HEK293 (cell line): ENCODE results near the gene KCNK7.

Experiments
- CTCF ChIA-PET: fragments of 350-600 bp; formaldehyde crosslinking; extraction: SDS; loops from one replicate; lab custom pipeline; 2021; ENCODE audit warnings: antibody characterized with exemption; lab: Yijun Ruan, JAX
- POLR2A ChIA-PET: fragments of 300-600 bp; formaldehyde crosslinking; extraction: SDS; loops from one replicate; lab custom pipeline; 2020; ENCODE audit warnings: antibody characterized with exemption, inconsistent platforms; lab: Yijun Ruan, JAX
- H3K27ac ChIP-seq: fragments of 200-500 bp; sonication (Bioruptor generic); 2 replicates; pipeline ENCODE4 v1.5.1; 2014; ENCODE audit warnings: low read depth, low read length, control low read depth, inconsistent platforms; ENCODE audit errors: extremely low read depth
- H3K36me3 ChIP-seq, 2 experiments: fragments of 200-500 bp in 1 of 2; sonication (Bioruptor generic) in 1 of 2; 1 replicate in 1 of 2; 2 replicates in 1 of 2; pipeline ENCODE4 v1.5.1; 2014 to 2017; ENCODE audit warnings: inconsistent platforms in 2 of 2, low read length in 2 of 2; ENCODE audit not compliant: control insufficient read depth in 2 of 2, insufficient read depth in 1 of 2
- H3K4me1 ChIP-seq: fragments of 200-500 bp; sonication (Bioruptor generic); 2 replicates; pipeline ENCODE4 v1.5.1; 2014; ENCODE audit warnings: mild to moderate bottlenecking, low read length, inconsistent platforms; ENCODE audit not compliant: control insufficient read depth, insufficient read depth
- H3K4me3 ChIP-seq: 2 replicates; pipeline ENCODE4 v1.5.1; 2011; ENCODE audit warnings: low read depth, mild to moderate bottlenecking, control low read depth, low read length, moderate library complexity
- H3K9me3 ChIP-seq: fragments of 200-500 bp; sonication (Bioruptor generic); 2 replicates; pipeline ENCODE4 v1.5.1; 2014; ENCODE audit warnings: low read depth, low read length, inconsistent platforms; ENCODE audit not compliant: control insufficient read depth, insufficient read depth
- PRDM6 ChIP-seq: fragments of 450-650 bp; formaldehyde crosslinking; IDR thresholded peaks from 2 replicates; pipeline ENCODE4 v1.5.1; 2017; ENCODE audit warnings: missing biosample characterization, missing genetic modification characterization
- ZBTB17 ChIP-seq: fragments of 450-650 bp; formaldehyde crosslinking; IDR thresholded peaks from 2 replicates; pipeline ENCODE4 v1.5.1; 2016; ENCODE audit warnings: missing biosample characterization, missing genetic modification characterization
- ZBTB20 ChIP-seq: fragments of 450-650 bp; formaldehyde crosslinking; IDR thresholded peaks from 2 replicates; pipeline ENCODE4 v1.5.1; 2016; ENCODE audit warnings: missing biosample characterization, missing genetic modification characterization
- ZEB2 ChIP-seq: fragments of 450-650 bp; formaldehyde crosslinking; IDR thresholded peaks from 2 replicates; pipeline ENCODE4 v1.5.1; 2016; ENCODE audit warnings: missing biosample characterization, missing genetic modification characterization
- ZFP3 ChIP-seq: fragments of 450-650 bp; formaldehyde crosslinking; IDR thresholded peaks from 2 replicates; pipeline ENCODE4 v1.5.1; 2016; ENCODE audit warnings: low read depth, missing biosample characterization, missing genetic modification characterization
- ZNF174 ChIP-seq: fragments of 450-650 bp; formaldehyde crosslinking; IDR thresholded peaks from 2 replicates; pipeline ENCODE4 v1.5.0; 2017; ENCODE audit warnings: missing biosample characterization, mild to moderate bottlenecking, missing genetic modification characterization
- ZNF184 ChIP-seq: fragments of 450-650 bp; IDR thresholded peaks from 2 replicates; pipeline ENCODE4 v1.5.1; 2018; ENCODE audit warnings: missing biosample characterization, mild to moderate bottlenecking, missing genetic modification characterization
- ZNF266 ChIP-seq: fragments of 450-650 bp; formaldehyde crosslinking; IDR thresholded peaks from 2 replicates; pipeline ENCODE4 v1.5.1; 2016; ENCODE audit warnings: missing biosample characterization, missing genetic modification characterization, low read depth
- ZNF391 ChIP-seq: fragments of 450-650 bp; formaldehyde crosslinking; IDR thresholded peaks from 2 replicates; pipeline ENCODE4 v1.5.1; 2016; ENCODE audit warnings: low read depth, missing biosample characterization, missing genetic modification characterization, borderline replicate concordance
- ZNF501 ChIP-seq: fragments of 450-650 bp; formaldehyde crosslinking; IDR thresholded peaks from 2 replicates; pipeline ENCODE4 v1.5.1; 2016; ENCODE audit warnings: missing biosample characterization, missing genetic modification characterization
- ZNF514 ChIP-seq: fragments of 450-650 bp; formaldehyde crosslinking; IDR thresholded peaks from 2 replicates; pipeline ENCODE4 v1.5.1; 2016; ENCODE audit warnings: missing biosample characterization, missing genetic modification characterization
- ZNF560 ChIP-seq: fragments of 450-650 bp; formaldehyde crosslinking; IDR thresholded peaks from 2 replicates; pipeline ENCODE4 v1.5.1; 2017; ENCODE audit warnings: missing biosample characterization, missing genetic modification characterization, borderline replicate concordance
- ZNF626 ChIP-seq: fragments of 450-650 bp; sonication (Bioruptor Pico); formaldehyde crosslinking; IDR thresholded peaks from 2 replicates; pipeline ENCODE4 v1.5.1; 2018; ENCODE audit warnings: missing biosample characterization, missing genetic modification characterization, inconsistent platforms
- ZNF629 ChIP-seq: fragments of 450-650 bp; formaldehyde crosslinking; IDR thresholded peaks from 2 replicates; pipeline ENCODE4 v1.5.1; 2017; ENCODE audit warnings: missing biosample characterization, missing genetic modification characterization
- ZSCAN16 ChIP-seq: fragments of 450-650 bp; formaldehyde crosslinking; IDR thresholded peaks from 2 replicates; pipeline ENCODE4 v1.5.1; 2016; ENCODE audit warnings: missing biosample characterization, missing genetic modification characterization
- ZSCAN30 ChIP-seq: fragments of 450-650 bp; IDR thresholded peaks from 2 replicates; pipeline ENCODE4 v1.5.1; 2018; ENCODE audit warnings: missing biosample characterization, mild to moderate bottlenecking, missing genetic modification characterization, moderate library complexity
- ZSCAN4 ChIP-seq: fragments of 450-650 bp; formaldehyde crosslinking; IDR thresholded peaks from 2 replicates; pipeline ENCODE4 v1.5.1; 2017; ENCODE audit warnings: missing biosample characterization, missing genetic modification characterization
- TF ChIP-seq, protein P1 (sequence below): fragments of 450-650 bp; formaldehyde crosslinking; IDR thresholded peaks from 2 replicates; pipeline ENCODE4 v1.5.1; 2016; ENCODE audit warnings: missing biosample characterization, missing genetic modification characterization
- TF ChIP-seq, protein P2 (sequence below): sonication (generic); formaldehyde crosslinking; IDR thresholded peaks from 2 replicates; pipeline ENCODE4 v1.8.1; 2022; ENCODE audit warnings: mild to moderate bottlenecking, moderate library complexity, missing genetic modification reagents
- TF ChIP-seq, protein P3 (sequence below): fragments of 450-650 bp; formaldehyde crosslinking; IDR thresholded peaks from 2 replicates; pipeline ENCODE4 v1.5.1; 2017; ENCODE audit warnings: missing biosample characterization, missing genetic modification characterization

The KCNK7 gene

DNA sequence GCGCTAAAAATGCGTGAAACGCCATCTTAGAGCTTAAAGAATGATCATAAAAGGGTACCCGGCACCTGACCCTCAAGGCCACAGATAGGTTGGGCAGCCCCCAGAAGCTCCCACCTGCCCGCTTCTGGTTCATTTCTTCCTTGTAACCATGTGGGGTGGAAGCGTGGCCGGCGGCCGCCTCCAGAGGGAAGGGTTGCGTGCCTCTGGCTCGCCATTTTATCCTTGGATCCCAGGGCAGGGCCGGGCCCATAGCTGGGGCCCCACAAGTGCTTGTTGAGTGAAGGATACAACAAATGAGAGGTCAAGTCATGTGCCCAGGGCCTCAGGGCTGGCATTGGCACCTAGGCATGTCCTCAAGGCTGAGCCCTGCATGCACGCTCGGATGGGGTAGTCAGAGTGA, 25.9 kb upstream of the KCNK7 start (continued):
- TF ChIP-seq ZBTB20 (tag by site-specific recombination): no peak

DNA sequence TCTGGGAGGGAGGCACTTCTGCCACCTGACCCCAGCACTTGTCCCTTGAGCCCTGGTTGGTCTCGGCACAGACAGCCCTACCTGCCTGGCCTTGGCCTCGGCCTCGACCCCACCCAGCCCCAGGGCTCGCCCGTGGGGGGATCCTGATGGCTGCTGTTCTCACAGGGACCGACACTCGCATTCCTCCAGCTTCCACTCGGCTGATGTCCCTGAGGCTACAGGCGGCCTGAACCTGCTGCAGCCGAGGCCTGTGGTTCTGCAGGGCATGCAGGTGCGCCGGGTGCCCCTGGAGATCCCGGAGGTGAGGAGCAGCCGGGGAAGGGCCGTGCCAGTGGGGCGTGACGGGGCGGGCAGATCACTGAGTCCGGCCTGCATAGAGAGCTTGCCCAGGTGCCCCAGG, 25.1 kb upstream of the KCNK7 start:
- TF ChIP-seq ZBTB17 (tag by site-specific recombination) (no peak), ZNF626 (tag by site-specific recombination) (no peak), ZNF514 (no peak), ZNF184 (tag by site-specific recombination) (no peak), ZNF266 (tag by site-specific recombination) (no peak), ZSCAN30 (tag by site-specific recombination) (no peak), ZSCAN16 (tag by site-specific recombination) (no peak), ZNF391 (tag by site-specific recombination) (no peak), ZNF629 (tag by site-specific recombination) (no peak), PRDM6 (no peak), ZEB2 (tag by site-specific recombination) (no peak), ZSCAN4 (no peak), ZNF501 (tag by site-specific recombination) (no peak), ZNF174 (tag by site-specific recombination) (no peak), ZFP3 (no peak), ZNF560 (no peak)
- TF ChIP-seq, protein P1, sequence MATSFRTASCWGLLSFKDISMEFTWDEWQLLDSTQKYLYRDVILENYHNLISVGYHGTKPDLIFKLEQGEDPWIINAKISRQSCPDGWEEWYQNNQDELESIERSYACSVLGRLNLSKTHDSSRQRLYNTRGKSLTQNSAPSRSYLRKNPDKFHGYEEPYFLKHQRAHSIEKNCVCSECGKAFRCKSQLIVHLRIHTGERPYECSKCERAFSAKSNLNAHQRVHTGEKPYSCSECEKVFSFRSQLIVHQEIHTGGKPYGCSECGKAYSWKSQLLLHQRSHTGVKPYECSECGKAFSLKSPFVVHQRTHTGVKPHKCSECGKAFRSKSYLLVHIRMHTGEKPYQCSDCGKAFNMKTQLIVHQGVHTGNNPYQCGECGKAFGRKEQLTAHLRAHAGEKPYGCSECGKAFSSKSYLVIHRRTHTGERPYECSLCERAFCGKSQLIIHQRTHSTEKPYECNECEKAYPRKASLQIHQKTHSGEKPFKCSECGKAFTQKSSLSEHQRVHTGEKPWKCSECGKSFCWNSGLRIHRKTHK: no peak
- TF ChIP-seq, protein P2, sequence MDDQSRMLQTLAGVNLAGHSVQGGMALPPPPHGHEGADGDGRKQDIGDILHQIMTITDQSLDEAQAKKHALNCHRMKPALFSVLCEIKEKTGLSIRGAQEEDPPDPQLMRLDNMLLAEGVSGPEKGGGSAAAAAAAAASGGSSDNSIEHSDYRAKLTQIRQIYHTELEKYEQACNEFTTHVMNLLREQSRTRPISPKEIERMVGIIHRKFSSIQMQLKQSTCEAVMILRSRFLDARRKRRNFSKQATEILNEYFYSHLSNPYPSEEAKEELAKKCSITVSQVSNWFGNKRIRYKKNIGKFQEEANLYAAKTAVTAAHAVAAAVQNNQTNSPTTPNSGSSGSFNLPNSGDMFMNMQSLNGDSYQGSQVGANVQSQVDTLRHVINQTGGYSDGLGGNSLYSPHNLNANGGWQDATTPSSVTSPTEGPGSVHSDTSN (CRISPR knock-in tag): no peak
- TF ChIP-seq, protein P3, sequence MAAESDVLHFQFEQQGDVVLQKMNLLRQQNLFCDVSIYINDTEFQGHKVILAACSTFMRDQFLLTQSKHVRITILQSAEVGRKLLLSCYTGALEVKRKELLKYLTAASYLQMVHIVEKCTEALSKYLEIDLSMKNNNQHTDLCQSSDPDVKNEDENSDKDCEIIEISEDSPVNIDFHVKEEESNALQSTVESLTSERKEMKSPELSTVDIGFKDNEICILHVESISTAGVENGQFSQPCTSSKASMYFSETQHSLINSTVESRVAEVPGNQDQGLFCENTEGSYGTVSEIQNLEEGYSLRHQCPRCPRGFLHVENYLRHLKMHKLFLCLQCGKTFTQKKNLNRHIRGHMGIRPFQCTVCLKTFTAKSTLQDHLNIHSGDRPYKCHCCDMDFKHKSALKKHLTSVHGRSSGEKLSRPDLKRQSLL (tag by site-specific recombination): no peak
- CTCF ChIA-PET: interaction anchor here (0.9 kb wide), 1 partner anchor 159 kb away, joined by 5 read pairs; no protein-coding TSS in a partner anchor
- Histone ChIP-seq H3K4me1 (no peaks in the 10 kb centered on the region), H3K9me3 (no peaks in the 10 kb centered on the region), H3K27ac (no peak overlapping the region), H3K4me3 (no peak overlapping the region), H3K36me3 (peaks cover 0 to 85% of the 10 kb centered on the region in 2 experiments; a peak in 1 of 3 replicates)
- POLR2A ChIA-PET: interaction anchor here (0.6 kb wide), 1 partner anchor 436 kb away, joined by 3 read pairs; no protein-coding TSS in a partner anchor
